BJ (cell line): Measurements from ENCODE around the gene HLA-DMB. TPM values are rescaled to one million over a fixed set of nuclear protein-coding genes. Genes with fewer than 3 reads are reported as not detected.
A peak's percentile ranks its signal among the peaks of the same experiment; 100 is the strongest.

Experiments
- CTCF ChIA-PET: fragments of 350-600 bp; formaldehyde crosslinking; extraction: SDS; loops from one replicate; lab custom pipeline; 2021; ENCODE audit warnings: antibody characterized with exemption, inconsistent platforms; lab: Yijun Ruan, JAX
- POLR2A ChIA-PET: fragments of 300-600 bp; sonication (Branson Sonifier 250); formaldehyde crosslinking; extraction: SDS; loops from one replicate; lab custom pipeline; 2021; ENCODE audit warnings: antibody characterized with exemption; lab: Charles Lee
- DNase-seq: peaks from one replicate; pipeline ENCODE4 v3.0.0-alpha.2; 2011; ENCODE audit warnings: low read depth
- H3K27me3 ChIP-seq: 2 replicates; pipeline ENCODE4 v1.6.0; 2011; ENCODE audit warnings: low read length; ENCODE audit not compliant: control insufficient read depth, insufficient read depth
- H3K36me3 ChIP-seq: 2 replicates; pipeline ENCODE4 v1.5.1; 2011; ENCODE audit warnings: low read length; ENCODE audit not compliant: control insufficient read depth, insufficient read depth
- H3K4me3 ChIP-seq: 2 replicates; pipeline ENCODE4 v1.5.1; 2011; ENCODE audit warnings: low read depth, mild to moderate bottlenecking, control low read depth, low read length
- CTCF ChIP-seq: IDR thresholded peaks from 2 replicates; pipeline ENCODE4 v1.5.1; 2011; ENCODE audit warnings: low read depth, mild to moderate bottlenecking, control low read depth, inconsistent platforms, low read length, moderate library complexity; ENCODE audit not compliant: insufficient read depth
- polyA plus RNA-seq: library from polyadenylated mRNA; depleted of rRNA; stranded (reverse); fragments of >200 nt; gene quantifications from 2 replicates; pipeline ENCODE4 v1.2.3, GENCODE V29; 2011

Gene HLA-DMB
- polyA plus RNA-seq, 1 experiment, result not detected

- Histone ChIP-seq H3K27me3 (no peaks in the 10 kb centered on the region), H3K4me3 (no peak overlapping the region), H3K36me3 (peaks cover 52% of the 10 kb centered on the region)
- no peak for TF ChIP-seq CTCF
- DNase-seq, result no peak
- CTCF ChIA-PET, result interaction anchor here (0.7 to 3.0 kb wide), 4 partner anchors 9 to 120 kb away, joined by 3 to 11 read pairs (median 3); partner anchors contain the start of gene HLA-DMA
- POLR2A ChIA-PET, result no interaction called here
These were observed 35.1 kb upstream of the HLA-DMB start for GRCh38 chr6:32975886-32976285.

GRCh38 chr6:32974541-32975308 is 33.9 kb upstream of the HLA-DMB start:
- Histone ChIP-seq H3K27me3 (no peaks in the 10 kb centered on the region), H3K36me3 (peaks cover 42% of the 10 kb centered on the region), H3K4me3 (peak overlapping the region; percentile 94)
- ChIA-PET CTCF (interaction anchor here (1.0 to 4.4 kb wide), 8 partner anchors 10 to 274 kb away, joined by 3 to 42 read pairs (median 8); partner anchors contain the start of gene HLA-DMA), POLR2A (interaction anchor here (0.5 to 1.8 kb wide), 6 partner anchors 8 to 234 kb away, joined by 3 to 12 read pairs (median 4); partner anchors contain the start of genes RING1 and TAP1)
- no peak for TF ChIP-seq CTCF
- DNase-seq, result no peak

- Histone ChIP-seq H3K27me3 (no peaks in the 10 kb centered on the region), H3K4me3 (peak overlapping the region; percentile 94), H3K36me3 (peaks cover 40% of the 10 kb centered on the region)
- CTCF ChIA-PET, result interaction anchor here (1.0 to 4.4 kb wide), 7 partner anchors 11 to 275 kb away, joined by 3 to 42 read pairs (median 10); partner anchors contain the start of gene HLA-DMA
- no peak for TF ChIP-seq CTCF
- no peak for DNase-seq
- POLR2A ChIA-PET, result interaction anchor here (0.5 to 1.8 kb wide), 4 partner anchors 8 to 89 kb away, joined by 3 to 7 read pairs (median 4); no protein-coding TSS in a partner anchor
These were observed 33.1 kb upstream of the HLA-DMB start for GRCh38 chr6:32974016-32974333.

- ChIA-PET CTCF (interaction anchor here (1.0 to 4.4 kb wide), 7 partner anchors 11 to 276 kb away, joined by 3 to 42 read pairs (median 10); partner anchors contain the start of gene HLA-DMA), POLR2A (interaction anchor here (1.0 to 2.2 kb wide), 3 partner anchors 9 to 40 kb away, joined by 3 to 16 read pairs (median 5); partner anchors contain the start of gene HLA-DMA)
- no peak for TF ChIP-seq CTCF
- Histone ChIP-seq H3K4me3 (peak overlapping the region; percentile 94), H3K36me3 (peaks cover 36% of the 10 kb centered on the region), H3K27me3 (no peaks in the 10 kb centered on the region)
- no peak for DNase-seq
These were observed 32.6 kb upstream of the HLA-DMB start for GRCh38 chr6:32973144-32974015.
